ENCODE measurements around the gene DBNL. TPM values are rescaled to one million over a fixed set of nuclear protein-coding genes. Genes with fewer than 3 reads are reported as not detected.

DBNL gene
- polyA plus RNA-seq, 2 donors = 157 to 215 TPM

DNA sequence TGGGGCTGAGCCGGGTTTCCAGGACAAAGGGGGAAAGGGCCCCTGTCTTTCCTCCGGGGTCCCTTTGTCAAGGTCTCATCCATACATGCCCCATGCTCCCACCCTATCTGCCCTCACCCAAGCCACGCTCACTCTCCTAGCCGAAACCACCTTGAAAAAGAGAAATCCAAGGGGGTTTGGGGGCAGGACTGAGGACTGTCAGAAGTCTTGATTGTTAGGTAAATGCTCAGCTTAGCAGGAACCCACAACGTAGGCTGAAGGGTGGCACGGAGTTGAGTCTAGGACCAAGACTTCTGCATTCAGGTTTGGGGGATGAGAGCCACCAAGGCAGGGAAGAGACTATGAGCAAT, 21.6 kb downstream of the DBNL start:
- H3K4me3 ChIP-seq (ENCODE audit: low read depth in 1 of 2, low read length in 2 of 2) = no peak overlapping the region
- peaks cover 12 to 25% of the 10 kb centered on the region in 2 donors for H3K4me1 ChIP-seq (ENCODE audit: control insufficient read depth in 2 of 2, insufficient read depth in 2 of 2, low read length in 1 of 2)
- no peaks in the 10 kb centered on the region for H3K27me3 ChIP-seq (ENCODE audit: control insufficient read depth in 1 of 2, insufficient read depth in 2 of 2, low read length in 2 of 2)
- H3K36me3 ChIP-seq (ENCODE audit: control insufficient read depth in 2 of 2, insufficient read depth in 2 of 2, low read length in 1 of 2) = peaks cover 5 to 19% of the 10 kb centered on the region in 2 donors
- H3K27ac ChIP-seq (ENCODE audit: low read depth in 2 of 2, low read length in 1 of 2) = no peak overlapping the region
- H3K9me3 ChIP-seq (ENCODE audit: control insufficient read depth in 2 of 2, insufficient read depth in 1 of 2, low read depth in 1 of 2, low read length in 1 of 2) = no peaks in the 10 kb centered on the region
- WGBS, 2 donors = 41 to 50% methylated on average over 6 of the region's 6 CpGs

DNA sequence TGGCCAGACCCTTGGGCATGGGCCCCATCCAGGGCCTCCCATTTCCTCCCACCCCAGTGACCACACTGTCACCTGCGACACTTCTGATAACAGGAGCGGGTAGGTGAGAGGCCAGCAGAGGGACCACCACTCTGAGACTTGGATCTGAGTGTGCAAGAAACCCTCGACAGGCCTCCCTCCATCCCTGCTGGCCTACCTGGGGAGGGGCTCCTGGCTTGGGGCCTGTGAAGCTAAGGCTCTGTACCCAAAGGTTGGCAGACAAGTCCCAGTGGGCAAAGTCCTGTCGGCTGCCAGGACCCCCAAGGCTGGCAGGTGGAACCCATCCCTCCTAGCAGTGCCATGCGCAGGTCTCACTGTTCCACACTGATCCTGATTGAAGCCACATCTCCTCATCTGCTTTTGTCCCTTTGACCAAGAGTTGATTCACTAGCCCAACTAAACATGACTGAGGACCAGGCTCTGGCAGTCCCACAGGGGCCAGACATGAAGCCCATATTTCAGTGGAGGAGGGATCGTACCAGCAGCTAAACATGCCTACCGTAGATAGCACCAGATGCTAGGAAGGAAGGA, 22.1 kb downstream of the DBNL start:
- H3K36me3 ChIP-seq (ENCODE audit: control insufficient read depth in 2 of 2, insufficient read depth in 2 of 2, low read length in 1 of 2) = peaks cover 0 to 14% of the 10 kb centered on the region in 2 donors
- 74 to 75% methylated on average over 7 of the region's 7 CpGs for WGBS, 2 donors
- H3K27ac ChIP-seq (ENCODE audit: low read depth in 2 of 2, low read length in 1 of 2) = no peak overlapping the region
- no peak overlapping the region for H3K4me3 ChIP-seq (ENCODE audit: low read depth in 1 of 2, low read length in 2 of 2)
- peaks cover 12 to 25% of the 10 kb centered on the region in 2 donors for H3K4me1 ChIP-seq (ENCODE audit: control insufficient read depth in 2 of 2, insufficient read depth in 2 of 2, low read length in 1 of 2)
- H3K9me3 ChIP-seq (ENCODE audit: control insufficient read depth in 2 of 2, insufficient read depth in 1 of 2, low read depth in 1 of 2, low read length in 1 of 2) = no peaks in the 10 kb centered on the region
- H3K27me3 ChIP-seq (ENCODE audit: control insufficient read depth in 1 of 2, insufficient read depth in 2 of 2, low read length in 2 of 2) = no peaks in the 10 kb centered on the region

DNA sequence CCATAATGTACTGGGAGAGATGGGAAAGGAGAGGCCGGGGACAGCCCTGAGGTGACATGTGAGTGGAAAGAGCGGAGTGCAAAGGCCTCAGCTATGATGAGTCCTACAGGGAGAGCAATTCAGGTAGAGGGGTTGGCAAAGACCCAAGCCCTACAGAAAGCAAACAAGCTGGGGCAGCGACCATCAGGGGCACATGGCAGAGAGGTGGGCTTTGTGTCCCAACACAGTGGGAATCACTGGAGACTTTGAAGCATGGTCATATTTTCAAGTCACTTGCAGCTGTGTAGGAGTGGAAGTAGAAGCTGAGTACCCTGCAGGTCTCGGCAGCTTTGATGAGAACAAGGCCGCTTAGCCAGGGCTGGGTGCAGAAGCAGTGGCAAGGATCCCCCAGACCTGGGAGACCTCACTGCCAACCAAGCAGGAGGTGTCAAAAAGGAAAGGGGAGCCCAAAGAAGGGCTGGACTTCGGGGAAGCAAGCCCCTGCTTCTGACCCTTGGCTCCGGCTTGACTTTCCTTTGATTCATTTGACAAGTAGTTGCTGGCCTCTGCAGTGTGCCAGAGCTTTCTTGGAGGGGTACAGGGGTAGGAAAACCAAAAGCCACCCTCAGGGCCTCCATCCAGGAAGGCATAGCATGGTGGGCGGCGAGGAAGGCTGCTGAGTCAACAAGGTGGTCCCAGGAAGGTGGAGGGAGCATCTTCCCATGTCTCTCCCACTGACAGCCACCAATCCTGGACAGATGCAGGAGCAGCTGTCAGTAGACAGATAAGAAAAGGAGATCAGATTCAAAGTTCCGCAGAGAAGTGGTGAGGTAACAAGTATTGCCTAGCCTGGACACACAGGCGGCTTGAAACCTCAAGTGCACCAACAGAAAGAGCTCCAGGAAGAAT, 22.8 kb downstream of the DBNL start:
- WGBS, 2 donors = 81 to 85% methylated on average over 11 of the region's 11 CpGs
- Histone ChIP-seq H3K4me1 (ENCODE audit: control insufficient read depth in 2 of 2, insufficient read depth in 2 of 2, low read length in 1 of 2) (peaks cover 12 to 27% of the 10 kb centered on the region in 2 donors), H3K4me3 (ENCODE audit: low read depth in 1 of 2, low read length in 2 of 2) (no peak overlapping the region), H3K9me3 (ENCODE audit: control insufficient read depth in 2 of 2, insufficient read depth in 1 of 2, low read depth in 1 of 2, low read length in 1 of 2) (no peaks in the 10 kb centered on the region), H3K36me3 (ENCODE audit: control insufficient read depth in 2 of 2, insufficient read depth in 2 of 2, low read length in 1 of 2) (peaks cover 0 to 7% of the 10 kb centered on the region in 2 donors), H3K27ac (ENCODE audit: low read depth in 2 of 2, low read length in 1 of 2) (no peak overlapping the region), H3K27me3 (ENCODE audit: control insufficient read depth in 1 of 2, insufficient read depth in 2 of 2, low read length in 2 of 2) (no peaks in the 10 kb centered on the region)

DNA sequence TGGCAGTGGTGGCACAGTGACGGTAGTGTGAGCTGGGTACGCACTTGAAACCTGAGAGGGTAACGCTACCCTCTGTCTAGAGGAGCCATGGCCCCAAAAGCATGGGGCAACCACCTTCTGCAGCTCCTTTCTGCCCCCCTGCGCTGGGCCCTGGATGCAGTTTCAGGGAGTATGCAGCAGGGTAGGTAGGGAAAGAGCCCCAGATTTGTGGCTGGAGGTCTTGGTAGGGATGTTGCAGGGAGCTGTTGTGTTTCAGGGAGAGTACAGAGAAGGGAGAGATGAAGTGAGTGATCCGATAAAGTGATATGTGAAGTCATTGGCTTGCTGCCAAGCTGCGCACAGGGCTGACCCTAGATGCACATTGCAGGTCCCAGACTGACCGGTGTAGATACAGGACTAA, 23.6 kb downstream of the DBNL start:
- no peak overlapping the region for H3K27ac ChIP-seq (ENCODE audit: low read depth in 2 of 2, low read length in 1 of 2)
- H3K4me3 ChIP-seq (ENCODE audit: low read depth in 1 of 2, low read length in 2 of 2) = no peak overlapping the region
- no peaks in the 10 kb centered on the region for H3K9me3 ChIP-seq (ENCODE audit: control insufficient read depth in 2 of 2, insufficient read depth in 1 of 2, low read depth in 1 of 2, low read length in 1 of 2)
- WGBS, 2 donors = 68% methylated on average over 7 of the region's 7 CpGs
- H3K4me1 ChIP-seq (ENCODE audit: control insufficient read depth in 2 of 2, insufficient read depth in 2 of 2, low read length in 1 of 2) = peaks cover 12 to 34% of the 10 kb centered on the region in 2 donors
- no peaks in the 10 kb centered on the region for H3K27me3 ChIP-seq (ENCODE audit: control insufficient read depth in 1 of 2, insufficient read depth in 2 of 2, low read length in 2 of 2)
- peaks cover 0 to 4% of the 10 kb centered on the region in 2 donors for H3K36me3 ChIP-seq (ENCODE audit: control insufficient read depth in 2 of 2, insufficient read depth in 2 of 2, low read length in 1 of 2)

DNA sequence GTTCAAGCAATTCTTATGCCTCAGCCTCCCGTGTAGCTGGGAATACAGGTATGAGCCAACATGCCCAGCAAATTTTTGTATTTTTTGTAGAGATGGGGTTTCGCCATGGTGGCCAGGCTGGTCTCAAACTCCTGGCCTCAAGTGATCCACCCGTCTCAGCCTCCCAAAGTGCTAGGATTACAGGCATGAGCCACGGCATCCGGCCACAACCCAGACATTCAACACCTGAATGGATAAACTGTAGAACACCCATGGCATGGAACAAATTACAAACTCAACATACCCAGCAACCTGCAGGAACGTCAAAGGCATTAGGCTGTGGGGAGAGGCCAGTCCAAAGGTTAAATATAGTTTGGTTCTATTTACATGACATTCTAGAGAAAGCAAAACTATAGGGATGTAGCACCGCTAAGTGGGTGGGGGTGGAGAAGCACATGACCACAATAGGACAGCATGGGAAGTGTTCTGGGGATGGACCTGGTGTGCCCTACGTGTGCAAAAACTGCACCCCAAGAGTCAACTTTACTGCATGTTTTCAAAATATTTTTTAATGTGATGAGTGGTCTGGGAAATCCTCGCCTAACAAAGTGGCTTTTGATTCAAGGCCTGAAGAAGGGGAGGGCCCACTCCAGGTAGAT, 27.3 kb downstream of the DBNL start:
- Histone ChIP-seq H3K4me1 (ENCODE audit: control insufficient read depth in 2 of 2, insufficient read depth in 2 of 2, low read length in 1 of 2) (peaks cover 8 to 33% of the 10 kb centered on the region in 2 donors), H3K9me3 (ENCODE audit: control insufficient read depth in 2 of 2, insufficient read depth in 1 of 2, low read depth in 1 of 2, low read length in 1 of 2) (no peaks in the 10 kb centered on the region), H3K27ac (ENCODE audit: low read depth in 2 of 2, low read length in 1 of 2) (peak overlapping the region; percentile 86 to 88), H3K36me3 (ENCODE audit: control insufficient read depth in 2 of 2, insufficient read depth in 2 of 2, low read length in 1 of 2) (peaks cover 0 to 22% of the 10 kb centered on the region in 2 donors), H3K27me3 (ENCODE audit: control insufficient read depth in 1 of 2, insufficient read depth in 2 of 2, low read length in 2 of 2) (no peaks in the 10 kb centered on the region), H3K4me3 (ENCODE audit: low read depth in 1 of 2, low read length in 2 of 2) (no peak overlapping the region)
- 45 to 56% methylated on average over 9 of the region's 9 CpGs for WGBS, 2 donors

DNA sequence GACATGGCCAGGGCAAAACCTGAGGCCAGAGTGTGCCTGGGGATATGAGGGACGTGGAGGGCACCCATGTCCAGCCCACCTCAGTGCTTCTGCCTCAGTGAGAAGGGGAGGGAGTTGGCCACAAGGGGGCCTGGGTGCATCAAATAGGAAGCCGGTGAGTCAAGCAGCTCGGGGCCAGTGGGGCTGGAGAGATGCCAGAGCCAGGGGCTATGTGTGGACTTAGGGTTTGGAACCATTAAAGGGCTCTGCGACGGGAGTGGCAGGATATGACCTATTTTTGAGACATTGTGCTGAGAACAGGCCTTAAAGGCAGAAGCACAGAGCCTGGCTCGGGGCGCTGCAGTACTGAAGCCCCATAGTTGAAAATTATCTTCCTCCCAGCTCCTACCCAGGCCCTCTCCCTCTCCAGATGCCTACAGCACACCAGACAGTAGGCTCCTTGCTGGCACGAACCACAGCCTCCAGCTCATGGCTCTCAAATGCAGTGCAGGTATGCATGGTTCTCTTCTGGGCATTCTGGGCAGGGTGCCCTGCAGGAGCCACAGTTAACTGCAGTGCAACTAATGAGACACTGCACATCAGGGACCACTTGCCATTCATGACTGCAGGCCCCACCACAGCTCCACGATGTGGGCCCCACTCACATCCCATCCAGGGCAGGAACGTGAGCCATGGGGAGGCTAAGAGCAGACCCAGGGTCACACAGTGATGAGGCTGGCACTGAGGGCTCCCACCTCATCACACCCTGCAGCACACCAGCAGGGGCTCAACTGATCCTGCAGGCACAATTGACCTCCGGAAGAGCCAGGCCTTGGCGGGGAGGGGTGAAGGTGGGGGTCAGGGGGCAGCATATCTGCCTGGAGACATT, 28.1 kb downstream of the DBNL start:
- H3K27ac ChIP-seq (ENCODE audit: low read depth in 2 of 2, low read length in 1 of 2) = peak overlapping the region; percentile 86 to 88
- no peak overlapping the region for H3K4me3 ChIP-seq (ENCODE audit: low read depth in 1 of 2, low read length in 2 of 2)
- H3K4me1 ChIP-seq (ENCODE audit: control insufficient read depth in 2 of 2, insufficient read depth in 2 of 2, low read length in 1 of 2) = peaks cover 8 to 32% of the 10 kb centered on the region in 2 donors
- H3K9me3 ChIP-seq (ENCODE audit: control insufficient read depth in 2 of 2, insufficient read depth in 1 of 2, low read depth in 1 of 2, low read length in 1 of 2) = no peaks in the 10 kb centered on the region
- H3K36me3 ChIP-seq (ENCODE audit: control insufficient read depth in 2 of 2, insufficient read depth in 2 of 2, low read length in 1 of 2) = peaks cover 0 to 28% of the 10 kb centered on the region in 2 donors
- 39 to 61% methylated on average over 12 of the region's 12 CpGs for WGBS, 2 donors
- no peaks in the 10 kb centered on the region for H3K27me3 ChIP-seq (ENCODE audit: control insufficient read depth in 1 of 2, insufficient read depth in 2 of 2, low read length in 2 of 2)

DNA sequence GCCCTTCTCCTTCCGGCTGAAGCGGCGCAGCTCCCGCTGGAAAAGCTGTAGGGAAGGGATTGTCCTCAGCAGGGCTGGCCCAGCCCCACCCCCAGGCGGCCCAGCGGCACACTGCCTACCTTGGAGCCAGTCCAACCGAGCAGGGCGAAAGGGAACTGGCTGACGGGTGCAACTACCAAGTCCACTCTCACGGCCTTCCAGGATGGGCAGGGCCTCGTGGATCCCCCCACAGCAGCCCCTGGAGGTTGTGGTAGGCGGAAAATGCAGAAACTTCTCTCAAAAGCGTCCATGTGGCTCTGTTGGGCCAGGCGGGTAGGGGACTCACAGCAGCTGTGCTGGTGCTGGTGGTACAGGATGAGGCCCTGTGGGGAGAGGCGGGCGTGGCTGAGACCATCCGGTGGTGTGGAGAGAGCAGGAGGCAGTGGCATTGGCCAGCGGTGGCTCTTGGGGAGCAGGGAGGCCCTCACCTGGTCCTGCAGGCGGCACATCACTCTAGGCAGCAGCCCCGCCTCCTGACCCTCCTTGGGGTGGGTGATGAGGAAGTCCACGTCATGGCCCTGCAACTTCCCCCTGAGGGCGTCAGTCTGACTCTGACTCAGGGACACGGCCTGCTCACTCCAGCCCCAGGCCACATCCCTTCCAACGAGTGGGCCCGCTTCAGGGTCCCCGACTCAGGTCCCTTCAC, 29.3 kb downstream of the DBNL start:
- Histone ChIP-seq H3K27ac (ENCODE audit: low read depth in 2 of 2, low read length in 1 of 2) (peak overlapping the region; percentile 86 to 90), H3K9me3 (ENCODE audit: control insufficient read depth in 2 of 2, insufficient read depth in 1 of 2, low read depth in 1 of 2, low read length in 1 of 2) (no peaks in the 10 kb centered on the region), H3K36me3 (ENCODE audit: control insufficient read depth in 2 of 2, insufficient read depth in 2 of 2, low read length in 1 of 2) (peaks cover 0 to 38% of the 10 kb centered on the region in 2 donors), H3K4me3 (ENCODE audit: low read depth in 1 of 2, low read length in 2 of 2) (no peak overlapping the region), H3K4me1 (ENCODE audit: control insufficient read depth in 2 of 2, insufficient read depth in 2 of 2, low read length in 1 of 2) (peaks cover 8 to 31% of the 10 kb centered on the region in 2 donors), H3K27me3 (ENCODE audit: control insufficient read depth in 1 of 2, insufficient read depth in 2 of 2, low read length in 2 of 2) (no peaks in the 10 kb centered on the region)
- WGBS, 2 donors = 46 to 48% methylated on average over 26 of the region's 26 CpGs

DNA sequence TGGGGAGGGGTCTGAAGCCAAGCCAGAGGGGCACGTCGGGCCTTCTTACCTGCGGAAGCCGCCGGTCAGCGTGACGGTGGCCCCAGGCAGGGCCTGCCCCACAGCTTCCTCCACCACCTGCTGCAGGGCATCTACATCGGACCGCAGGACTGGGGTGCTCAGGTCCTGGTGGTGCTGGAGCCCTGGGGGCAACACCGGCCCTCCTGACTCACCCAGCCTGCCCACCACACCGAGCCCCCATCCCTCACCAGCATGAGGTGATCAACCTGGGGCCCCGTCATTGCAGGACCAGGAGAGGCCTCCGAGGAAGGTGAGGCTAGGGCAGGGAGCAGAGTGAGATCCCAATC, 29.8 kb downstream of the DBNL start:
- no peak overlapping the region for H3K4me3 ChIP-seq (ENCODE audit: low read depth in 1 of 2, low read length in 2 of 2)
- WGBS, 2 donors = 83 to 87% methylated on average over 13 of the region's 13 CpGs
- no peaks in the 10 kb centered on the region for H3K27me3 ChIP-seq (ENCODE audit: control insufficient read depth in 1 of 2, insufficient read depth in 2 of 2, low read length in 2 of 2)
- H3K9me3 ChIP-seq (ENCODE audit: control insufficient read depth in 2 of 2, insufficient read depth in 1 of 2, low read depth in 1 of 2, low read length in 1 of 2) = no peaks in the 10 kb centered on the region
- H3K36me3 ChIP-seq (ENCODE audit: control insufficient read depth in 2 of 2, insufficient read depth in 2 of 2, low read length in 1 of 2) = peaks cover 0 to 42% of the 10 kb centered on the region in 2 donors
- H3K4me1 ChIP-seq (ENCODE audit: control insufficient read depth in 2 of 2, insufficient read depth in 2 of 2, low read length in 1 of 2) = peaks cover 8 to 31% of the 10 kb centered on the region in 2 donors
- H3K27ac ChIP-seq (ENCODE audit: low read depth in 2 of 2, low read length in 1 of 2) = peak overlapping the region; percentile 86 to 90
